Hepatocyte (in vitro differentiated cells): ENCODE measurements around the gene EIF3L.

Experiments
- EZH2 ChIP-seq: fragments of 200-600 bp; sonication (generic); IDR thresholded peaks from 2 replicates; pipeline ENCODE4 v1.6.1; 2016; ENCODE audit warnings: antibody characterized with exemption, mild to moderate bottlenecking, borderline replicate concordance
- EZH2phosphoT487 ChIP-seq: fragments of 200-600 bp; sonication (generic); IDR thresholded peaks from one replicate; pipeline ENCODE4 v1.6.1; 2018; ENCODE audit warnings: antibody characterized with exemption, mild to moderate bottlenecking, low read depth, moderate library complexity; ENCODE audit not compliant: unreplicated experiment, severe bottlenecking
- TF ChIP-seq, protein P1 (sequence below): fragments of 200-600 bp; sonication (generic); IDR thresholded peaks from 2 replicates; pipeline ENCODE4 v1.5.1; 2016; ENCODE audit warnings: antibody characterized with exemption, mild to moderate bottlenecking; ENCODE audit not compliant: poor library complexity

DNA sequence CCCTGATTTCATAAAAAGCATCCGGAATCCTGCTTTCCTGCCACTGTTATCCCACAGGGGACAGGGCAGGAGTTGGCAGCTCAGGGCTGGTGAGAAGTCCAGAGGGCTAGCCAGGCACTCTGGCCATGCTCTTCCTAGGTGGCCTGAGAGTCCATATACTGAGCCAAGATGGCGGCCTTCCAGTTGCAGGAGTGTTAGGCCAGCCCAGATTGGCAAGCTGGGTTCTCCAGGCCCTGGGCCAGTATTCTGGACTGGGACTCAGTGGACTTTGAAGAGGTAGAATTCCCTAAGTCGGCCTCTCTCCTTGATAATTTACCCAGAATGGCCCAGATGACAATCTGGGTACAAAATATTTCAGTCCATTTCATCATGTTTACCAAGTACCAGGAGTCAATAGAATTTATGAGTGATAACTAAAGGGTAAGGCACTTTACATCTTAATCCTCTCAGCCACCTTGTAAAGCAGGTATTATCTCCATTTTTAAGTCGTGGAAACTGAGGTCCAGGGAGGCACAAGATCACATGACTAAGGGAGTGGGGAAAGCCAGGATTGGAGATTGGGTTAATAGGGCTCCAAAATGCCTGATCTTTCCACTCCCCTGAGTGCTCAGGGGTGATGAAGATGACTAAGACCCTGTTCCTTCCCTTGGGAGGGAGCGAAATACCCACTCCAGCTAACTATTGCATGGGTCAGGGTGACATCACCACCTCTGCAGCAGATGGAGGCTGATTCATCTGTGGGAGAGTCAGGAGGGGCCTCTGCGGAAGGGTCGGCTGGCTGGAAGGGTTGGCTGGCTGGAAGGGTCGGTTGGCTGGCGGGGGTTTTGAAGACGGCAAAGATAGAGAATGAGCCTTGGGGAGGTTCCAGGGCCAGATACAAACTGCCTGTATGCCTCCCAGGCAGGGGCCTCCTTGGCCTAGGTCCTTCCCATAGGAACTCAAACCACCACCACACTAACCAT is 55.6 kb downstream of the EIF3L start:
- TF ChIP-seq, protein P1, sequence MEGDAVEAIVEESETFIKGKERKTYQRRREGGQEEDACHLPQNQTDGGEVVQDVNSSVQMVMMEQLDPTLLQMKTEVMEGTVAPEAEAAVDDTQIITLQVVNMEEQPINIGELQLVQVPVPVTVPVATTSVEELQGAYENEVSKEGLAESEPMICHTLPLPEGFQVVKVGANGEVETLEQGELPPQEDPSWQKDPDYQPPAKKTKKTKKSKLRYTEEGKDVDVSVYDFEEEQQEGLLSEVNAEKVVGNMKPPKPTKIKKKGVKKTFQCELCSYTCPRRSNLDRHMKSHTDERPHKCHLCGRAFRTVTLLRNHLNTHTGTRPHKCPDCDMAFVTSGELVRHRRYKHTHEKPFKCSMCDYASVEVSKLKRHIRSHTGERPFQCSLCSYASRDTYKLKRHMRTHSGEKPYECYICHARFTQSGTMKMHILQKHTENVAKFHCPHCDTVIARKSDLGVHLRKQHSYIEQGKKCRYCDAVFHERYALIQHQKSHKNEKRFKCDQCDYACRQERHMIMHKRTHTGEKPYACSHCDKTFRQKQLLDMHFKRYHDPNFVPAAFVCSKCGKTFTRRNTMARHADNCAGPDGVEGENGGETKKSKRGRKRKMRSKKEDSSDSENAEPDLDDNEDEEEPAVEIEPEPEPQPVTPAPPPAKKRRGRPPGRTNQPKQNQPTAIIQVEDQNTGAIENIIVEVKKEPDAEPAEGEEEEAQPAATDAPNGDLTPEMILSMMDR = no peak
- no peak for TF ChIP-seq EZH2
- no peak for TF ChIP-seq EZH2phosphoT487
